Uterus (tissue), 2 donors: ENCODE data around the gene RIMBP3C.
"Not testable (repeated sequence)": the region's sequence is repeated elsewhere in the genome, so short reads cannot be mapped to it uniquely, and the experiment has no call there.

Experiments used
- CTCF ChIP-seq, 4 experiments: fragments of 200-600 bp in 2 of 4; fragments of 450-650 bp in 2 of 4; sonication (generic) in 2 of 4; IDR thresholded peaks; one replicate each; pipeline ENCODE4 v1.5.1; 2016 to 2019; ENCODE audit warnings: antibody characterized with exemption in 4 of 4, mild to moderate bottlenecking in 2 of 4, moderate library complexity in 1 of 4
- POLR2A ChIP-seq, 2 donors: fragments of 450-650 bp; IDR thresholded peaks; one replicate each; pipeline ENCODE4 v1.6.1; 2016; ENCODE audit warnings: antibody characterized with exemption in 2 of 2, mild to moderate bottlenecking in 1 of 2, moderate library complexity in 1 of 2

DNA sequence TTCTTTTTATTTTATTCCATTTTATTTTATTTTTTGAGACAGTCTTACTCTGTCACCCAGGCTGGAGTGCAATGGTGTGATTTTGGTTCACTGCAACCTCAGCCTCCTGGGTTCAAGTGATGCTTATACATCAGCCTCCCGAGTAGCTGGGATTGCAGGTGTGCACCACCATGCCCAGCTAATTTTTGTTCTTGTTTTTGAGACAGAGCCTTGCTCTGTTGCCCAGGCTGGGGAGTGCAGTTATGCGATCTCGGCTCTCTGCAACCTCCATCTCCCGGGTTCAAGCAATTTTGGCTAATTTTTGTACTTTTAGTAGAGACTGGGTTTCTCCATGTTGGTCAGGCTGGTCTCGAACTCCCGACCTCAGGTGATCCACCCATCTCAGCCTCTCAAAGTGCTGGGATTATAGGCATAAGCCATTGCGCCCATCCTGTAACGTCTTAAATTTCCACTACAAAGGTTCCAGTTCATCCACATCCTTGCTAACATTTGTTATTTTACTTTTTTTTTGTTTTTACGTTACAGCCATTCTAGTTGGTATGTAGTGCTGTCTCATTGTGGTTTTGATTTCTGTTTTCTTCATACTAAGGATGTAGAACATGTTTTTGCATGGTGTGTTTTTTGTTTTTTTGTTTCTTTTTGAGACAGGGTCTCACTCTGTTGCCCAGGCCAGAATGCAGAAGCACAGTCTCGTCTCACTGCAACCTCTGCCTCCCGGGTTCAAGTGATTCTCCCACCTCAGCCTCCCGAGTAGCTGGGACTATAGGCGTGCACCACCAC lies 45.3 kb upstream of the RIMBP3C start:
- not testable (repeated sequence) for TF ChIP-seq CTCF, POLR2A (IDR thresholded peaks at IDR 0.05)
